Measurements from ENCODE around the gene RABEPK. TPM values are rescaled to one million over a fixed set of nuclear protein-coding genes. Genes with fewer than 3 reads are reported as not detected.

The RABEPK gene
- total and polyA plus RNA-seq, 10 of the 15 experiments (the other 5 are each of a cell fraction or from before 2014, with no cell fraction given) = 26.9 to 59.8 (median 39.4) TPM

GRCh38 chr9:125227761-125228160 is 27.4 kb downstream of the RABEPK start:
- TF ChIP-seq IKZF2 (IDR thresholded peaks at IDR 0.05) (no peak), EGR1 (IDR thresholded peaks at IDR 0.05; ENCODE audit: borderline replicate concordance in 1 of 2, low read depth in 2 of 2, low read length in 2 of 2) (no peak), FOXM1 (IDR thresholded peaks at IDR 0.05; ENCODE audit: low read depth, low read length) (no peak), DPF2 (IDR thresholded peaks at IDR 0.05) (no peak), GABPA (IDR thresholded peaks at IDR 0.05; ENCODE audit: low read depth) (no peak), SUZ12 (IDR thresholded peaks at IDR 0.05; ENCODE audit: unreplicated experiment) (no peak), ASH2L (IDR thresholded peaks at IDR 0.05; ENCODE audit: borderline replicate concordance, low read depth) (no peak), RAD21 (IDR thresholded peaks at IDR 0.05; ENCODE audit: insufficient read depth, low read depth, low read length) (no peak), ZNF622 (IDR thresholded peaks at IDR 0.05) (no peak), USF1 (IDR thresholded peaks at IDR 0.05; ENCODE audit: borderline replicate concordance, extremely low read length, insufficient read depth, low read depth, low read length) (no peak), CTCF (IDR thresholded peaks at IDR 0.05 in 2 of 3, conservative IDR thresholded peaks at IDR 0.05 in 1 of 3; ENCODE audit: control insufficient read depth in 2 of 3, extremely low read depth in 1 of 3, insufficient read depth in 1 of 3, low read depth in 3 of 3, low read length in 3 of 3) (no peak), BMI1 (IDR thresholded peaks at IDR 0.05; ENCODE audit: borderline replicate concordance) (no peak), RFX5 (IDR thresholded peaks at IDR 0.05; ENCODE audit: low read depth, low read length) (no peak), IRF5 (IDR thresholded peaks at IDR 0.05; ENCODE audit: borderline replicate concordance) (no peak), PAX8 (IDR thresholded peaks at IDR 0.05) (no peak), ZBTB33 (IDR thresholded peaks at IDR 0.05) (no peak)
- intact Hi-C loops (cut with micrococcal nuclease; ENCODE audit: unreplicated experiment) = no loop called here
- ChIA-PET RAD21 (ENCODE audit: unreplicated experiment) (no interaction called here), CTCF (no interaction called here), POLR2A (no interaction called here), SMC1A (ENCODE audit: uncharacterized antibody, unreplicated experiment) (no interaction called here)
- no peak for DNase-seq (ENCODE audit: low read depth, low spot score)
- H3K4me2 ChIP-seq (ENCODE audit: control insufficient read depth, insufficient read depth) = no peak overlapping the region
- H3K79me2 ChIP-seq (ENCODE audit: control insufficient read depth, insufficient read depth, low read length) = no peaks in the 10 kb centered on the region
- no peak overlapping the region for H3K27ac ChIP-seq (ENCODE audit: control insufficient read depth, insufficient read depth)
- no peaks in the 10 kb centered on the region for H4K20me1 ChIP-seq (ENCODE audit: control insufficient read depth, insufficient read depth)
- in situ Hi-C loops (cut with MboI) = no loop called here
- peaks cover 0 to 4% of the 10 kb centered on the region in 2 experiments; a peak in 1 of 4 replicates for H3K36me3 ChIP-seq (ENCODE audit: control insufficient read depth in 2 of 2, insufficient read depth in 2 of 2, low read length in 1 of 2)
- H3K4me1 ChIP-seq (ENCODE audit: control insufficient read depth, insufficient read depth, low read length) = no peaks in the 10 kb centered on the region
- H3K9ac ChIP-seq (ENCODE audit: control insufficient read depth, insufficient read depth, low read length) = no peak overlapping the region
- no peaks in the 10 kb centered on the region for H3K27me3 ChIP-seq (replicated peaks in 1 of 2; ENCODE audit: control insufficient read depth in 2 of 2, insufficient read depth in 2 of 2, low read length in 1 of 2)
- H3K4me3 ChIP-seq = no peak overlapping the region
- no TSS peak for BruUV-seq (replicated peaks)
- no peak overlapping the region for H2AFZ ChIP-seq (ENCODE audit: control insufficient read depth, low read depth, low read length)
- 100% methylated on average over 6 of the region's 6 CpGs for WGBS (ENCODE audit: insufficient coverage, insufficient replicate concordance, low lambda C conversion rate, missing lambda C conversion rate)
- no peak for ATAC-seq
- no peaks in the 10 kb centered on the region for H3K9me3 ChIP-seq (replicated peaks; ENCODE audit: control insufficient read depth, insufficient read depth, low read length)
- FAIRE-seq = no peak
